Activated CD8-positive, alpha-beta memory T cell treated with anti-CD3 and anti-CD28 coated beads for 24 hours (primary cell): ENCODE data around the gene OAS2.
"Not testable (repeated sequence)": the region's sequence is repeated elsewhere in the genome, so short reads cannot be mapped to it uniquely, and the experiment has no call there.

Experiments
- DNase-seq: peaks from one replicate; pipeline ENCODE4 v3.0.0-alpha.2; 2020

Gene OAS2

DNA sequence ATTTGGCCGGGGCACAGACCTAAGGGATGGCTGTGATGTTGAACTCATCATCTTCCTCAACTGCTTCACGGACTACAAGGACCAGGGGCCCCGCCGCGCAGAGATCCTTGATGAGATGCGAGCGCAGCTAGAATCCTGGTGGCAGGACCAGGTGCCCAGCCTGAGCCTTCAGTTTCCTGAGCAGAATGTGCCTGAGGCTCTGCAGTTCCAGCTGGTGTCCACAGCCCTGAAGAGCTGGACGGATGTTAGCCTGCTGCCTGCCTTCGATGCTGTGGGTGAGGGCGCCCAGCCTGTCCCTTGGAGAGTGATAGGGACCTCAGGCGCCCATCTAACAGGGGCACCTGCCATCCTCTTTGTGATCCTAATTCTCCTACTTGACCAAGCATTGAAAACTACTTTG, 27.6 kb upstream of the OAS2 start:
- DNase-seq, result no peak

DNA sequence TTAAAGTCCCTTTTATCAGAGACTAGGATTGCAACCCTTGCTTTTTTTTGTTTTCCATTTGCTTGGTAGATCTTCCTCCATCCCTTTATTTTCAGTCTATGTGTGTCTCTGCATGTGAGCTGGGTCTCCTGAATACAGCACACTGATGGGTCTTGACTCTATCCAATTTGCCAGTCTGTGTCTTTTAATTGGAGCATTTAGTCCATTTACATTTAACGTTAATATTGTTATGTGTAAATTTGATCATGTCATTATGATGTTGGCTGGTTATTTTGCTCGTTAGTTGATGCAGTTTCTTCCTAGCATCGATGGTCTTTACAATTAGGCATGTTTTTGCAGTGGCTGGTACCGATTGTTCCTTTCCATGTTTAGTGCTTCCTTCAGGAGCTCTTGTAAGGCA, 21.2 kb upstream of the OAS2 start:
- DNase-seq, result not testable (repeated sequence)

DNA sequence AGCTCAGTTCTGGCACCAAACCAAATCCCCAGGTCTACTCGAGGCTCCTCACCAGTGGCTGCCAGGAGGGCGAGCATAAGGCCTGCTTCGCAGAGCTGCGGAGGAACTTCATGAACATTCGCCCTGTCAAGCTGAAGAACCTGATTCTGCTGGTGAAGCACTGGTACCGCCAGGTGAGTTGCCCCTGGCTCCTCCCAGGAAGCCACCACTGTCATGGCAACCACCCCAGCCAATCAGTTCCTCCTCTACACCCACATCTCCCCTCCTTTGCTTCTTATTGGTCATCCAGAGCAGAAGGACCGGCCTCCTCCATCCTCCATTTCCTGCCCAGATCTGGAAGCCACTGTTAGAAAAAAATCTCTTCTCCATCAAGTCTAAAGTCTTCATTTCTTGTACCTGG, 17.2 kb upstream of the OAS2 start:
- DNase-seq, result peak; percentile 42

DNA sequence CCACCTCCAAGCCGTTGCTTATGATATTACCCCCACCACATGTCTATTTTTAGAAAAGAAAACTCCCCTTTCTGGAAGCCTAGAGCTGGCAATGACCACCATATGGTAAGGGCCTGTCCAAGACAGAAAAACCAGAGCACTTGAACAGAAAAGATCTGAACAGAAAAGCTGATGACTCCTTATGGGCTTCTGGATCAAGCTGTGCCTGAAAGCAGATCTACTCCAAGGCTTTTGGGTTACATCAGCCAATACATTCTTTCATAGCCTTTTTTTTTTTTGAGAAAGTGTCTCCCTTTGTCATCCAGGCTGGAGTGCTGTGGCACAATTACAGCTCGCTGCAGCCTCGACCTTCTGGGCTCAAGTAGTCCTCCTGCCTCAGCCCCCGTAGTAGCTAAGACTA, 16.8 kb upstream of the OAS2 start:
- DNase-seq, result no peak

DNA sequence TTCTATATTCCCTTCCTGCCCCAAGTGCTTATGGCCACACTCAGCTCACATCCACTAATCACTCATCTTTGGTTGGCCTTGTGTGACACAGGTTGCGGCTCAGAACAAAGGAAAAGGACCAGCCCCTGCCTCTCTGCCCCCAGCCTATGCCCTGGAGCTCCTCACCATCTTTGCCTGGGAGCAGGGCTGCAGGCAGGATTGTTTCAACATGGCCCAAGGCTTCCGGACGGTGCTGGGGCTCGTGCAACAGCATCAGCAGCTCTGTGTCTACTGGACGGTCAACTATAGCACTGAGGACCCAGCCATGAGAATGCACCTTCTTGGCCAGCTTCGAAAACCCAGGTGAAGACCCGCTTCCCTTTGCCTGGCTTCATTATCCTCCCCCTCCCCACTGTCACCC, 15.8 kb upstream of the OAS2 start:
- DNase-seq, result peak; percentile 9

DNA sequence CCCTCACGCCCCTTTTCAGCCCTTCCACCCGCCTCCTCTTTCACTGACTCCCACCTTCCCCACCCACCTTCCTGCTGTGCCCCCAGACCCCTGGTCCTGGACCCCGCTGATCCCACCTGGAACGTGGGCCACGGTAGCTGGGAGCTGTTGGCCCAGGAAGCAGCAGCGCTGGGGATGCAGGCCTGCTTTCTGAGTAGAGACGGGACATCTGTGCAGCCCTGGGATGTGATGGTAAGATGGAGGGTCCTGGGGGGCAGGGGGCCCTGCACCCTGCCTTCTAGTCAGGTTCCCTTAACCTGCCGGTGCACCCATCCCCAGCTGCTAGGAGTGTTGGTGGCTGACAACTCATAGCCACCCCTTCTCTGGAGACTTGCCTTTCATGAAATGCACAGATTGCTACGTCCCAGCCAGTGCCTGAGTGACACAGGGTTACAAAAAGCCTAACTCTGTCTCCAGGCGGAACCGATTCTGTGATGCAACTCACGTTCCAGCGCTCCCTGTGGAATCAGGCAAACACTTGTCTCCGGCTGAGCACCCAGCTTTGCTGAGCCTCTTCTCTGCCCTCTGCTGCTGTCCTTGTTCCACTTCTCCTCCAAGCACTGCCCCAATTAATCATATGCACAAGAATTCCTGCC, 15.0 kb upstream of the OAS2 start:
- DNase-seq, result peak; percentile 30

DNA sequence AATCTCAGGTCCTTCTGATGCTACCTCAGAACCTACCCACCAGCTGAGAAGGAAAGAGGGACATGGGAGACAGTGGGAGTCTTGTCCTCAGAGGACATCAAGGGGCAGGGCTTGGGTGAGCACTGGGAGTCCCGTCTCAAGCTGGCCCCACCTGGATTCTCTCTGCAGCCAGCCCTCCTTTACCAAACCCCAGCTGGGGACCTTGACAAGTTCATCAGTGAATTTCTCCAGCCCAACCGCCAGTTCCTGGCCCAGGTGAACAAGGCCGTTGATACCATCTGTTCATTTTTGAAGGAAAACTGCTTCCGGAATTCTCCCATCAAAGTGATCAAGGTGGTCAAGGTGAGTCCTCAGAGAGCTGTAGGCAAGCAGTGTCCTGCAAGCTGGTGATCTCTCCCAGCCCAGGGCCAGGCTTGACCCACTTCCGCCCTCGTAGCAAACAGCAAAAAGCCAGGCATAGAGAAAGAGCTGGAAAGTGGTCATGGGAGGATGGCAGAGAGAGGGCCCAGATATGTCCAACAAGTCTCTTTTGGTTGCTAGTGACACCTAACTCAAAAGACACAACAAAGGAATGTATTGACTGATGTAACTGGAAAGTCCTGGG, 14.2 kb upstream of the OAS2 start:
- DNase-seq, result peak; percentile 13

DNA sequence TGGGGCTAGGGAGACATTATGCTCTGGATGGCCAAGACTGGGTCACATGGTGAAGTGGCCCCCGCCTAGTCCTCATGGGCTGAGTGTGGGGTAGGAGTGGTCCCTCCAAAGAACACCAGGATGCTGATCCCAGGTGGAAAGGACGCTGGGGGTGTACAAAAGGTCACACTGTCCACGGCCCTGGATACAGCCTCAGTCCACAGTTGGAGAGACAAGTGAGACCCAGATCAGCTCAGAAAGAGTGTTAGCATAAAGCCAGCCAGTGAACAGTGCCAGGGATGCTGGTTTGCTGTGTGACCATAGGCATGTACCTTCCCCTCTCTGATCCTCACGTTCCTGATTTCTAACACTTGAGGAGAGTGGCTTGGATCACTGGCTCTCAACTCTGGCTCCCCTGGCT, 13.4 kb upstream of the OAS2 start:
- peak; percentile 45 for DNase-seq

DNA sequence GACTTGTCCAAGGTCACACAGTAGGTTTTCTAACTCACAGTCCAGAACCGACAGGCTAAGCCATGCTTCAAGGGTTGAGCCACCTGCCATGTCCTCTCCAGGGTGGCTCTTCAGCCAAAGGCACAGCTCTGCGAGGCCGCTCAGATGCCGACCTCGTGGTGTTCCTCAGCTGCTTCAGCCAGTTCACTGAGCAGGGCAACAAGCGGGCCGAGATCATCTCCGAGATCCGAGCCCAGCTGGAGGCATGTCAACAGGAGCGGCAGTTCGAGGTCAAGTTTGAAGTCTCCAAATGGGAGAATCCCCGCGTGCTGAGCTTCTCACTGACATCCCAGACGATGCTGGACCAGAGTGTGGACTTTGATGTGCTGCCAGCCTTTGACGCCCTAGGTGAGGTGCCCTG, 12.7 kb upstream of the OAS2 start:
- peak; percentile 35 for DNase-seq

DNA sequence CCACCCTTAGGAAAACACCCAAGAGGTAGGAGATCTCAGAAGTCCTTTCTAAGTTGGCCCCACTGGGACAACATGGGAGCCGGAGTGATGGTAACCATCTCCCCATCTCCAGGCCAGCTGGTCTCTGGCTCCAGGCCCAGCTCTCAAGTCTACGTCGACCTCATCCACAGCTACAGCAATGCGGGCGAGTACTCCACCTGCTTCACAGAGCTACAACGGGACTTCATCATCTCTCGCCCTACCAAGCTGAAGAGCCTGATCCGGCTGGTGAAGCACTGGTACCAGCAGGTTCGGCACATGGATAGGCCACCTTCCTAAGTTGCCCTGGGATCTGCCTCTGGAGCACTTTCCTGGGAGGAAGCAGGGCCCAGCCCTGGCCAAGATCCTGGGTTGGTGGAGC, 11.0 kb upstream of the OAS2 start:
- no peak for DNase-seq

DNA sequence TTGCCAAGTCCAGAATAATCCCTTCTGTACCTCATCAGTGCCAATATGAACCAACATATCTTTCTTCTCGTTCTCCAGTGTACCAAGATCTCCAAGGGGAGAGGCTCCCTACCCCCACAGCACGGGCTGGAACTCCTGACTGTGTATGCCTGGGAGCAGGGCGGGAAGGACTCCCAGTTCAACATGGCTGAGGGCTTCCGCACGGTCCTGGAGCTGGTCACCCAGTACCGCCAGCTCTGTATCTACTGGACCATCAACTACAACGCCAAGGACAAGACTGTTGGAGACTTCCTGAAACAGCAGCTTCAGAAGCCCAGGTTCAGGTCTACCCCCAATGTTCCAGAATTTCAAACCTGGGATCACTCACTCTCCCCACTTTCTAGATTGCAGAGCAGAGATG, 10.5 kb upstream of the OAS2 start:
- DNase-seq, result peak; percentile 32

DNA sequence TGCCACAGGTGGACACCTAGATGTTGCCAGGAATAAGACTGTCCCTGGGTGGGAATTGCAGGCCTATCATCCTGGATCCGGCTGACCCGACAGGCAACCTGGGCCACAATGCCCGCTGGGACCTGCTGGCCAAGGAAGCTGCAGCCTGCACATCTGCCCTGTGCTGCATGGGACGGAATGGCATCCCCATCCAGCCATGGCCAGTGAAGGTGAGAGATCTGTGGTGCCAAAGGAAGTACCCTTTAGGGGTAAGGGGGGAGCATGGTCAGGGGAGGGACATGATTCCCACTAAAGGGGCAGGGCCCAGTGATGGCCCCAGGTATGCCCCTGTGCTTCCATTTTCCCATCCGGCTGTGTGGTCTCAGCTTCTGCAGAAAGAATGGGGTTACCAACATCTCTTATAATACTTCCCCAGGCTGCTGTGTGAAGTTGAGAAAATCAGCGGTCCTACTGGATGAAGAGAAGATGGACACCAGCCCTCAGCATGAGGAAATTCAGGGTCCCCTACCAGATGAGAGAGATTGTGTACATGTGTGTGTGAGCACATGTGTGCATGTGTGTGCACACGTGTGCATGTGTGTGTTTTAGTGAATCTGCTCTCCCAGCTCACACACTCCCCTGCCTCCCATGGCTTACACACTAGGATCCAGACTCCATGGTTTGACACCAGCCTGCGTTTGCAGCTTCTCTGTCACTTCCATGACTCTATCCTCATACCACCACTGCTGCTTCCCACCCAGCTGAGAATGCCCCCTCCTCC, 8.6 kb upstream of the OAS2 start:
- peak; percentile 7 for DNase-seq

DNA sequence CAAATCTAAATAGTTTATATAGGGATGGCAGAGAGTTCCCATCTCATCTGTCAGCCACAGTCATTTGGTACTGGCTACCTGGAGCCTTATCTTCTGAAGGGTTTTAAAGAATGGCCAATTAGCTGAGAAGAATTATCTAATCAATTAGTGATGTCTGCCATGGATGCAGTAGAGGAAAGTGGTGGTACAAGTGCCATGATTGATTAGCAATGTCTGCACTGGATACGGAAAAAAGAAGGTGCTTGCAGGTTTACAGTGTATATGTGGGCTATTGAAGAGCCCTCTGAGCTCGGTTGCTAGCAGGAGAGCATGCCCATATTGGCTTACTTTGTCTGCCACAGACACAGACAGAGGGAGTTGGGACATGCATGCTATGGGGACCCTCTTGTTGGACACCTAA, 7.9 kb upstream of the OAS2 start:
- no peak for DNase-seq

DNA sequence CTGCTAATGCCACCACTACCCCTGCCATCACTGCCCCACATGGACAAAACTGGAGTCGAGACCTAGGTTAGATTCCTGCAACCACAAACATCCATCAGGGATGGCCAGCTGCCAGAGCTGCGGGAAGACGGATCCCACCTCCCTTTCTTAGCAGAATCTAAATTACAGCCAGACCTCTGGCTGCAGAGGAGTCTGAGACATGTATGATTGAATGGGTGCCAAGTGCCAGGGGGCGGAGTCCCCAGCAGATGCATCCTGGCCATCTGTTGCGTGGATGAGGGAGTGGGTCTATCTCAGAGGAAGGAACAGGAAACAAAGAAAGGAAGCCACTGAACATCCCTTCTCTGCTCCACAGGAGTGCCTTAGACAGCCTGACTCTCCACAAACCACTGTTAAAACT, 7.1 kb upstream of the OAS2 start:
- DNase-seq, result no peak

DNA sequence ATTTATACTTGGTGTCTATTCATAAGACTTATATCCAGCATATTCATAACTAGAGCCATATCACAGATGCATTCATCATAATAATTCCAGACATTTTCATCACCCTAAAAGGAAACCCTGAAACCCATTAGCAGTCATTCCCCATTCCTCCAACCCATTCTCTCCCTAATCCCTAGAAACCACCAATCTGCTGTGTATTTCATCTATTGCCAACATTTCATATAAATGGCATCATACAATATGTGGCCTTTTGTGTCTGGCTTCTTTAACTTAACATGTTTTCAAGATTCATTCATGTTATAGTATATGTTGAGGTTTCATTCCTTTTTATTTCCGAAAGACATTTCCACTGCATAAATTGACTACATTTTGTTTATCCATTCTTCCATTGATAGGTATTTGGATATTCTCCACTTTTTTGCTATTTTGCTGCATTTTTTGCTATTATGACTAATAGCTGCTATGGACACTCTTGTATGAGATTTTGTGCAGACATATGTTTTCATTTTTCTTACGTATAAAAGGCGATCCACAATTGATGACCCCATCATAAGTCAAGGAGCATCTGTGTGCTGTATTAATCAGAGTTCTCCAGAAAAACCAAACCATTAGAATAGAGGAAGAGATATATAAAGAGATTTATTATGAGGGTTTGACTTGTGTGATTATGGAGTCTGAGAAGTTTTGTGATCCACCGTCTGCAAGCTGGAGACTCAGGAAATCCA, 5.1 kb upstream of the OAS2 start:
- DNase-seq, result no peak

DNA sequence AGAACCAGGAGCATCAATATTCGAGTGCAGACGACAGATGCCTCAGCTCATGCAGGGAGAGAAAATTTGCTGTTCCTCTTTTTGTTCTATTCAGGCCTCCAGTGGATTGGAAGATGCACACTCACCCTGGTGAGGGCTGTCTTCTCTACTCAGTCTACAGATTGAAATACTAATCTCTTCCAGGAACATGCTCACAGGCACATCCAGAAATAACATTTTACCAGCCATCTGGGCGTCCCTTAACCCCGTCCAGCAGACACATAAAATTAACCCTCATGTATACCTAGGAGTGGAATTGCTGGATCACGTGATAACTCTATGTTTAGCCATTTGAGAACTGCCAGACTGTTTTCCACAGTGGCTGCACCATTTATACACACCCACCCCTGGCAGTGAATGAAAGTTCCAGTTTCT, 4.5 kb upstream of the OAS2 start:
- no peak for DNase-seq

DNA sequence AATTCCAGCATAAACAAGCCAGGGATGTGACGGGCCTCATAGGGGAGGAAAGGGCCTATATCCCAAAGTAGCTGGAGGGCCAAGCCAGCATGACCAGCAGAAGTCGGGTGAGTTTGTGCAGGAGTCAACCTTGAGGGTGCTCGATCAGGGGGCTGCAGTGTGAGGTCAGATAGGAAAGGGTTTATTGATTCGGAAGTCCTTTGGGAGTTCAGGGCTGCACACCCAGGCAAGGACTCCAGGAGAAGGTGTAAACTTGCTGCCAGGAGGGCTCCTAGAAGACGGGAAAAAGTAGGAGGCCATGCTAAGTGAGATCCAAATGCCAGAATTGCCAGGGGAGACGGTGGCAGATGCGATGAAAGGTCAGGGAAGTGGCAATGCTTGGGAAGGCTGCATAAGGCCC, 3.4 kb upstream of the OAS2 start:
- DNase-seq, result no peak

DNA sequence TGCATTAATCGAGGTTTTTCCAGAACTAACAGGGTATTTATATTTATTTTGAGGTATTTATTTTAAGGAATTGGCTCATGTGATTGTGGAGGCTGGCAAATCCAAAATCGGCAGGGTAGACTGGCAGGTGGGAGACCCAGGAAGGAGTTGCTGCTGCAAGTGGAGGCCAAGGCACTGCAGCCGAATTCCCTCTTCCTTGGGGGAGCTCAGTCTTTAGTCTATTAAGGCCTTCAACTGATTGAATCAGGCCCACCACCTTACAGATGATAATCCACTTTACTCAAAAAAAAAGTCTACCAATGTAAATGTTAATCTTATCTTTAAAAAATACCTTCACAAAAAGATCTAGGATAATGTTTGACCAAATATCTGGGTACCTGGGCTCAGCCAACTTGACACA, 1.2 kb upstream of the OAS2 start:
- DNase-seq, result no peak

DNA sequence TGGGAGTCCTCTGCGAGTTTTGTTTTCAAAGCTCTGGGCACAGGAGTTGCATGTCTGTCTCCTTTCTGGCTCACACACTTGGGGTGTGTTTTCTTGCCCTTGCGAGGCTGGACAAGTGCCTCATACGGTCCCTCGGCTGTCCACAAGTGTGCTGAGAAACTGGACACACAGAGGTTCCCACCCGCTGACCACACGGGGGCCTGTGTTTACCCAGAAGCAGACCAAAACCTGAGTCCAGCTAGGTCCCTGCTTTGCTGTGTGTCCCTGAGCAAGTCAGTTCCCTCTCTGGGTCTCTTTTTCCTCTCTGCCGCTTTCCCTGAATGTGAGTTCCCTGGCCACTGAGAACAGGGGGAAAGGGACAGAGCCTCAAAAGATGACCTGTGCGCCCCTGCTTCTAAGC, 678 bp upstream of the OAS2 start:
- no peak for DNase-seq

DNA sequence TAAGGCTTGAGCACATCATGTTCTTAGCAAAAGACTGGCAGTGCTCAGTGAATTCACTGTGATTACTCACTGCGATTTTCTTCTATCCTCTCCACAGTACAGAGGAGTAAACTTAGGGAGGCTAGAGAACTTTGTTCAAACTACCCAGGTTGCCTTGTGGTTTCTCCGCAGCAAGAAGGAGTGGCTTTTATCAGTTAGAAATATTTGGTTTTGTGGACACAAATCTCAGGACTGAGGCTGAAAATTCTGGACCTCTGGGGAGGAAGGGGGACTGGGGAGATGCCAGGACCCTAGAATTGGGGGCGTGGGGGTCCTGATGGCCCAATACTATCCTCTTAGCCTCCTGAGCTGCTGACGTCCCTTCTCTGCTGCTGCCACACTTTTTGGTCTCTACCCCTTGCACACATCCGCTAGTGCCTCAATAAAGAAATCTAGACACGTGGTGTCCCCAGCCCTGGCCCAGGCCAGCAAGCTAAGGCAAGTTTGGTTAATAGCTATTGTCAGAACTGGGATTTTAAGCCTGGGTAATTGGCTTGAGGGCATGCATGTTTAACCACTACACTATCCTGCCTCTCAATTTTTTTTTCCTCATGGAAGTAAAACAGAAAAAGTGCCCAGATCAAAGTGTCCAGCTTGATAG, 842 bp downstream of the OAS2 start:
- peak; percentile 77 for DNase-seq

DNA sequence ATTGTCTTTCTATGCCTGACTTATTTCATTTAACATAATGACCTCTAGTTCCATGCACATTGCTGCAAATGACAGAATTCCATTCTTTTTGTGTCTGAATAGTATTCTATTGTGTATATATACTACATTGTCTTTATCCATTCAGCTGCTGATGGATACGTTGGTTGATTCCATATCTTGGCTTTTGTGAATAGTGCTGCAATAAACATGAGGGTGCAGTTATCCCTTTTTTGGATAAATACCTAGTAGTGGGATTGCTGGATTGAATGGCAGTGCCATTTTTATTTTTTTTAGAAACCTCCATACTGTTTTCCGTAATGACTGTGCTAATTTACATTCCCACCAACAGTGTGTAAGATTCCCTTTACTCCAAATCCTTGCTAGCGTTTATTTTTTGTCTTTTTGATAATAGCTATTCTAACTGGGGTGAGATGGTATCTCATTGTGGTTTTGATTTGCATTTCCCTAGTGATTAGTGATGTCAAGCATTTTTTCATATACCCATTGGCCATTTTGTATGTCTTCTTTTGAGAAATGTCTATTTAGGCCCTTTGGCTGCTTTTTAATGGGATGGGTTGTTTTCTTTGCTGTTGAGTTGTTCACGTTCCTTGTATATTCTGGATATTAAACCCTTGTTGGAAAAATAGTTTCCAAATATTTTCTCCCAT, 2.3 kb downstream of the OAS2 start:
- no peak for DNase-seq

DNA sequence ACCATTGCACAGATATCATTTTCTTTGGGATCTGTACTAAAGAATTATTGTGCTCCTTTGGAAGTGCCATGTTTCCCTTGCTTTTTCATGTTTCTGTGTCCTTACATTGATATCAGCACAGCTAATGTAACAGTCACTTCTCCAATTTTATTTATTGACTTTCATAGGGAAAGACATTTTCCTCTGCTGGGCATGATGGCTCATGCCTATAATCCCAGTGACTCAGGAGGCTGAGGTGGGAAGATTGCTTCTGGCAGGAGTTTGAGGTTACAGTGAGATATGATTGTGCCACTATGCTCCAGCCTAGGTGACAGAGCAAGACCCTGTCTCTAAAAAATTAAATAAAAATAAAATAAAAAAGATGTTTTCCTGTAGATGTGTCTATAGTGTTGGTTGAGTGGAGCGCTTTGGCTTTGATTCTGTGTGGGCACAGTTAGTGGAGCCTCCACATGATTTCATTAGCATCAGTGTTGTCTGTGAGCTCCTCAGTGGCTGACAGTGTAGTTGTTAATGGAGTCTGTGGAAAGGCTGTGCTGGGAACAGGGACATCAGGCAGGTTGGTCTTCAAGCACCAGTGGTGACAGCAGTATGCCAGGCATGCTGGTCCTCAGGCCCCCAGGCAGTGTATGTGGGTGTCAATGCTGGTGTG, 7.4 kb downstream of the OAS2 start:
- DNase-seq, result no peak
